GM10248 (cell line): ENCODE results near the gene NECAB2.

Source experiments
- CTCF ChIA-PET: fragments of 300-600 bp; sonication (Branson Sonifier 250); formaldehyde crosslinking; extraction: SDS; loops from one replicate; lab custom pipeline; 2021; ENCODE audit warnings: antibody characterized with exemption; lab: Yijun Ruan, JAX
- POLR2A ChIA-PET: fragments of 350-650 bp; sonication (Branson Sonifier 250); formaldehyde crosslinking; extraction: SDS; loops from one replicate; lab custom pipeline; 2020; ENCODE audit warnings: antibody characterized with exemption; lab: Yijun Ruan, JAX
- DNase-seq: peaks from one replicate; pipeline ENCODE4 v3.0.0; 2012; ENCODE audit errors: extremely low spot score
- TF ChIP-seq, protein P1 (sequence below): IDR thresholded peaks from 2 replicates; pipeline ENCODE4 v1.5.1; 2012; ENCODE audit warnings: mild to moderate bottlenecking, low read depth; ENCODE audit errors: extremely low read depth, missing control alignments, control extremely low read depth

Gene NECAB2

DNA sequence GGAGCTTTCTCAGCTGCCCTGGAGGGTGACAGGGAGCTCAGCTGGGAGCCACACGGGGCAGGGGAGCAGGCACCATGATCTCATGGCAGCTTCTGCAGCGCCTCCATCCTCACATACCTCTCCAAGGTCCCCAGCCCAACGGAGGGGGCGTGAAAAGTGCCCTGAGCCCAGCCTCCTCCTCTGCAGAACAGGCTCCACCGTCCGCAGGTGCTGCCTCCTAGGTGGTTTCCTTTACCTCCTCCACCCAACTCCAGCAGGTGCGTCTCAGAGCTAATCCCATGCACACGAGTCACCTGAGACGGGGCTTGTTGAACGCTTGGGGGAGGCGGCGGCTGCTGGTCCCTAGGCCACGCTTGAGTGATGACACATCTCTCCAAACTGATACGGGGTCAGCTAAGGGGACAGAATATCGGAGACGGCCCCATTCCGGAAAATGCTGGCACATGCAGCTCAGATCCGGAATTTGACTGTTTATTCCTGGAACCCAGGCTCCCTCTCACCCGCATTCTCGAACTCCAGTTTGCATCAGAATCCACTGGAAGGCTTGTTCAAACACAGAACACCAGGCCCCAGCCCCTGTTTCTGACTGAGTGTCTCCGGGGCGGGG lies 74.9 kb downstream of the NECAB2 start:
- no peak for DNase-seq
- CTCF ChIA-PET = interaction anchor here (1.2 to 2.4 kb wide), 5 partner anchors 17 to 89 kb away, joined by 3 to 8 read pairs (median 4); no protein-coding TSS in a partner anchor
- POLR2A ChIA-PET = no interaction called here
- TF ChIP-seq, protein P1, sequence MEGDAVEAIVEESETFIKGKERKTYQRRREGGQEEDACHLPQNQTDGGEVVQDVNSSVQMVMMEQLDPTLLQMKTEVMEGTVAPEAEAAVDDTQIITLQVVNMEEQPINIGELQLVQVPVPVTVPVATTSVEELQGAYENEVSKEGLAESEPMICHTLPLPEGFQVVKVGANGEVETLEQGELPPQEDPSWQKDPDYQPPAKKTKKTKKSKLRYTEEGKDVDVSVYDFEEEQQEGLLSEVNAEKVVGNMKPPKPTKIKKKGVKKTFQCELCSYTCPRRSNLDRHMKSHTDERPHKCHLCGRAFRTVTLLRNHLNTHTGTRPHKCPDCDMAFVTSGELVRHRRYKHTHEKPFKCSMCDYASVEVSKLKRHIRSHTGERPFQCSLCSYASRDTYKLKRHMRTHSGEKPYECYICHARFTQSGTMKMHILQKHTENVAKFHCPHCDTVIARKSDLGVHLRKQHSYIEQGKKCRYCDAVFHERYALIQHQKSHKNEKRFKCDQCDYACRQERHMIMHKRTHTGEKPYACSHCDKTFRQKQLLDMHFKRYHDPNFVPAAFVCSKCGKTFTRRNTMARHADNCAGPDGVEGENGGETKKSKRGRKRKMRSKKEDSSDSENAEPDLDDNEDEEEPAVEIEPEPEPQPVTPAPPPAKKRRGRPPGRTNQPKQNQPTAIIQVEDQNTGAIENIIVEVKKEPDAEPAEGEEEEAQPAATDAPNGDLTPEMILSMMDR = no peak

DNA sequence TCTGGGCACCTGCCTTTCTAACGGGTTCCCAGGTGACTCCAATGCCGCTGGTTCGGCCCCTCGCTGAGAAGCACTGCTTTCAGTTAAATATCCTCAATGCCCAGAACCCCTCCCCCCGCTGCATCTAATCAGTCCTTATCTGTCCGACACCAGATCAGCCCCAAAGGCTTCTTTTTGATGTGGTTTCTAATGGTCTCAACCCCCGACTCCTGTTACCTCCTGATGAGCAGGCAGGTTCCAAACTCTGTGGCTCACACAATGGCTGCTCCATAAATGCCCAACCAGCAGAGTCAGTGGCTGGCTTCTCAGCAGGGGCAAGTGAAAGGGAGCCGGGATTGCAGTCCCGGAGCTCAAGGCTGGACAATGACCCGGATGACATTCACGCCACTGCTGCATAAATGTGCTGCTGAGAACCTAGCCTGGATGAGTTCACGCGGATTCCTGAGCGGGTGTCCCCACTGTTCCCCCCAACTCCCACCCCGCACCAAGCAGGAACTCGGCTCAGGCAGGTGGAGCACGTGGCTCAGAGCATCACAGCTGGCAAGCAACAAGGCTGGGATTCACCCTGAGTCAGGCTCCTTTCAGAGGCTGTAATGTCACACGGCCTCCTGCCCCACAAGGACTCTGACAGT lies 75.6 kb downstream of the NECAB2 start:
- ChIA-PET CTCF (interaction anchor here (1.2 to 2.4 kb wide), 7 partner anchors 16 to 90 kb away, joined by 3 to 8 read pairs (median 4); no protein-coding TSS in a partner anchor), POLR2A (no interaction called here)
- TF ChIP-seq, protein P1 = no peak
- DNase-seq = no peak

GRCh38 chr16:84044118-84044488 lies 76.1 kb downstream of the NECAB2 start:
- CTCF ChIA-PET = interaction anchor here (1.4 to 2.3 kb wide), 3 partner anchors 17 to 87 kb away, joined by 4 to 8 read pairs (median 4); no protein-coding TSS in a partner anchor
- POLR2A ChIA-PET = no interaction called here
- no peak for DNase-seq
- TF ChIP-seq, protein P1 = no peak

- ChIA-PET POLR2A (no interaction called here), CTCF (interaction anchor here (1.4 to 2.1 kb wide), 2 partner anchors 16 to 18 kb away, joined by 4 read pairs; no protein-coding TSS in a partner anchor)
- DNase-seq = no peak
- TF ChIP-seq, protein P1 = no peak
Measured at GRCh38 chr16:84045001-84045817, 77.2 kb downstream of the NECAB2 start.

- ChIA-PET POLR2A (no interaction called here), CTCF (interaction anchor here (0.6 to 1.6 kb wide), 4 partner anchors 12 to 219 kb away, joined by 3 to 4 read pairs (median 4); no protein-coding TSS in a partner anchor)
- TF ChIP-seq, protein P1 = no peak
- no peak for DNase-seq
Measured at GRCh38 chr16:84045818-84046470, 77.9 kb downstream of the NECAB2 start.
